H9 (cell line): ENCODE measurements around the gene SLC28A3. TPM values are rescaled to one million over a fixed set of nuclear protein-coding genes. Genes with fewer than 3 reads are reported as not detected.

Source experiments
- DNase-seq: peaks from one replicate; pipeline ENCODE4 v3.0.0-alpha.2; 2017
- H2AFZ ChIP-seq: one replicate; pipeline ENCODE4 v1.6.1; 2013; ENCODE audit warnings: mild to moderate bottlenecking, low read length, control low read depth, moderate library complexity
- H2AK5ac ChIP-seq: 2 replicates; pipeline ENCODE4 v1.6.1; 2013; ENCODE audit warnings: low read length, control low read depth, mixed read lengths; ENCODE audit not compliant: insufficient read length
- H2BK120ac ChIP-seq: one replicate; pipeline ENCODE4 v1.6.1; 2013; ENCODE audit warnings: low read depth, mild to moderate bottlenecking, low read length, control low read depth, inconsistent platforms; ENCODE audit not compliant: poor library complexity, severe bottlenecking
- H2BK12ac ChIP-seq: 2 replicates; pipeline ENCODE4 v1.6.1; 2013; ENCODE audit warnings: low read length, control low read depth, mixed read lengths, low read depth; ENCODE audit not compliant: insufficient read length
- H2BK15ac ChIP-seq: 2 replicates; pipeline ENCODE4 v1.6.1; 2013; ENCODE audit warnings: low read depth, low read length, control low read depth
- H2BK20ac ChIP-seq: one replicate; pipeline ENCODE4 v1.6.1; 2013; ENCODE audit warnings: low read depth, mild to moderate bottlenecking, low read length, control low read depth, inconsistent platforms; ENCODE audit not compliant: poor library complexity, severe bottlenecking
- H2BK5ac ChIP-seq: 2 replicates; pipeline ENCODE4 v1.6.1; 2013; ENCODE audit warnings: low read length, control low read depth, mixed read lengths; ENCODE audit not compliant: insufficient read length
- H3K14ac ChIP-seq: 2 replicates; pipeline ENCODE4 v1.6.1; 2013; ENCODE audit warnings: low read length, control low read depth; ENCODE audit not compliant: insufficient read depth
- H3K18ac ChIP-seq: 2 replicates; pipeline ENCODE4 v1.6.1; 2013; ENCODE audit warnings: low read depth, mild to moderate bottlenecking, mixed read lengths, low read length, control low read depth; ENCODE audit not compliant: insufficient read length
- H3K23ac ChIP-seq: 2 replicates; pipeline ENCODE4 v1.6.1; 2013; ENCODE audit warnings: low read length, control low read depth, mixed read lengths, low read depth; ENCODE audit not compliant: insufficient read length
- H3K23me2 ChIP-seq: 2 replicates; pipeline ENCODE4 v1.6.1; 2013; ENCODE audit warnings: low read depth, mild to moderate bottlenecking, mixed read lengths, low read length, control low read depth; ENCODE audit not compliant: insufficient read length, poor library complexity, severe bottlenecking
- H3K27ac ChIP-seq: 2 replicates; pipeline ENCODE4 v1.5.1; 2013; ENCODE audit warnings: low read length, control low read depth, mixed read lengths, low read depth; ENCODE audit not compliant: insufficient read length
- H3K27me3 ChIP-seq: 2 replicates; pipeline ENCODE4 v1.6.1; 2013; ENCODE audit warnings: low read length, control low read depth, inconsistent platforms; ENCODE audit not compliant: insufficient read depth
- H3K4ac ChIP-seq: 2 replicates; pipeline ENCODE4 v1.6.1; 2013; ENCODE audit warnings: low read depth, mild to moderate bottlenecking, control low read depth, inconsistent platforms, low read length, moderate library complexity
- H3K4me1 ChIP-seq: 2 replicates; pipeline ENCODE4 v1.6.1; 2013; ENCODE audit warnings: low read length, control low read depth, inconsistent platforms; ENCODE audit not compliant: insufficient read depth
- H3K4me2 ChIP-seq: 2 replicates; pipeline ENCODE4 v1.6.1; 2013; ENCODE audit warnings: low read length, control low read depth, mixed read lengths; ENCODE audit not compliant: insufficient read length, insufficient read depth
- H3K56ac ChIP-seq: 2 replicates; pipeline ENCODE4 v1.6.1; 2013; ENCODE audit warnings: low read depth, mild to moderate bottlenecking, mixed read lengths, low read length, control low read depth; ENCODE audit not compliant: insufficient read length
- H3K79me1 ChIP-seq: 2 replicates; pipeline ENCODE4 v1.6.1; 2013; ENCODE audit warnings: low read depth, mild to moderate bottlenecking, moderate library complexity, low read length, control low read depth, inconsistent platforms; ENCODE audit not compliant: insufficient read depth, poor library complexity, severe bottlenecking
- H3K79me2 ChIP-seq: 2 replicates; pipeline ENCODE4 v1.6.1; 2013; ENCODE audit warnings: low read length, control low read depth, inconsistent platforms; ENCODE audit not compliant: insufficient read depth
- H3K9ac ChIP-seq: 2 replicates; pipeline ENCODE4 v1.6.1; 2013; ENCODE audit warnings: low read length, control low read depth, mixed read lengths; ENCODE audit not compliant: insufficient read length; ENCODE audit errors: extremely low read depth
- H3K9me3 ChIP-seq: one replicate; pipeline ENCODE4 v1.6.1; 2013; ENCODE audit warnings: low read depth, low read length, inconsistent platforms; ENCODE audit not compliant: control insufficient read depth
- H3T11ph ChIP-seq: one replicate; pipeline ENCODE4 v1.6.1; 2013; ENCODE audit warnings: mild to moderate bottlenecking, low read length, control low read depth, inconsistent platforms
- H4K20me1 ChIP-seq: one replicate; pipeline ENCODE4 v1.6.1; 2013; ENCODE audit not compliant: control insufficient read depth, insufficient read length, insufficient read depth
- H4K5ac ChIP-seq: 2 replicates; pipeline ENCODE4 v1.6.1; 2013; ENCODE audit warnings: low read depth, mild to moderate bottlenecking, mixed read lengths, low read length, control low read depth; ENCODE audit not compliant: insufficient read length
- H4K8ac ChIP-seq: replicated peaks from 2 replicates; pipeline ENCODE4 v1.6.1; 2013; ENCODE audit warnings: low read length, control low read depth, mixed read lengths, low read depth; ENCODE audit not compliant: insufficient read length
- H4K91ac ChIP-seq: 2 replicates; pipeline ENCODE4 v1.6.1; 2013; ENCODE audit warnings: low read depth, mild to moderate bottlenecking, moderate library complexity, mixed read lengths, low read length, control low read depth; ENCODE audit not compliant: insufficient read length
- H3K27ac Mint-ChIP-seq, 3 experiments: 2 replicates in 2 of 3; 3 replicates in 1 of 3; pipeline ENCODE4 v1.8.0; 2020 to 2021; ENCODE audit warnings: mixed read lengths in 3 of 3, mild to moderate bottlenecking in 1 of 3, moderate library complexity in 1 of 3
- H3K27me3 Mint-ChIP-seq: 2 replicates; pipeline ENCODE4 v1.8.0; 2021; ENCODE audit warnings: low read depth, mild to moderate bottlenecking, moderate library complexity, mixed read lengths
- H3K36me3 Mint-ChIP-seq, 3 experiments: 2 replicates in 2 of 3; 3 replicates in 1 of 3; pipeline ENCODE4 v1.8.0; 2020 to 2021; ENCODE audit warnings: low read depth in 3 of 3, mixed read lengths in 3 of 3; ENCODE audit not compliant: insufficient read depth in 1 of 3
- H3K4me1 Mint-ChIP-seq, 2 experiments: 2 replicates each; pipeline ENCODE4 v1.8.0; 2020; ENCODE audit warnings: mixed read lengths in 2 of 2
- H3K4me3 Mint-ChIP-seq, 2 experiments: 2 replicates in 1 of 2; 3 replicates in 1 of 2; pipeline ENCODE4 v1.8.0; 2020 to 2021; ENCODE audit warnings: mild to moderate bottlenecking in 2 of 2, mixed read lengths in 2 of 2, moderate library complexity in 1 of 2
- H3K9me3 Mint-ChIP-seq, 2 experiments: 2 replicates in 1 of 2; 3 replicates in 1 of 2; pipeline ENCODE4 v1.8.0; 2020; ENCODE audit warnings: mild to moderate bottlenecking in 2 of 2, mixed read lengths in 2 of 2, moderate library complexity in 1 of 2
- CTCF ChIP-seq: fragments of 200-600 bp; sonication (generic); conservative IDR thresholded peaks from 3 replicates; pipeline ENCODE4 v1.8.0; 2021; ENCODE audit warnings: antibody characterized with exemption, mild to moderate bottlenecking
- WGBS: extraction: QIAGEN DNeasy Blood & Tissue Kit; methylation state at CpG from one replicate; pipeline ENCODE4 v1.1.7; 2013; ENCODE audit warnings: missing lambda C conversion rate, low lambda C conversion rate, mixed read lengths; ENCODE audit not compliant: insufficient read length; ENCODE audit errors: extremely low coverage; 5-methylcytosine and 5-hydroxymethylcytosine counted together
- total RNA-seq: library from RNA; stranded (reverse); gene quantifications from 2 replicates; pipeline ENCODE4 v1.2.1, GENCODE V29; 2021

SLC28A3 gene
- total RNA-seq, 1 experiment from 2014 or later = not detected

- no peak overlapping the region for H3K4ac ChIP-seq
- no peak for TF ChIP-seq CTCF
These were observed 111.4 kb downstream of the SLC28A3 start for GRCh38 chr9:84229191-84229590.

More at GRCh38 chr9:84229191-84229590, 111.4 kb downstream of the SLC28A3 start:
- no peak overlapping the region for H4K91ac ChIP-seq
- H2BK15ac ChIP-seq = no peak overlapping the region
- H2BK12ac ChIP-seq = no peak overlapping the region
- no peak overlapping the region for H3K23ac ChIP-seq
- no peak overlapping the region for H3K14ac ChIP-seq
- no peak overlapping the region for H2AFZ ChIP-seq
- no CpG with 5 or more reads among the region's 4 CpGs for WGBS
- no peak overlapping the region for H3K9ac ChIP-seq
- peaks cover 2% of the 10 kb centered on the region; the same call in 1 of the 2 replicates for H3K4me1 ChIP-seq
- no peak overlapping the region for H3K56ac ChIP-seq
- no peak overlapping the region for H4K8ac ChIP-seq
- no peak overlapping the region for H3K27ac ChIP-seq
- H3K9me3 ChIP-seq = no peaks in the 10 kb centered on the region
- no peaks in the 10 kb centered on the region for H3K79me2 ChIP-seq
- no peak overlapping the region for H4K5ac ChIP-seq
- H3T11ph ChIP-seq = no peak overlapping the region
- no peaks in the 10 kb centered on the region for H4K20me1 ChIP-seq
- no peaks in the 10 kb centered on the region; the same call in 1 of the 2 replicates for H3K27me3 Mint-ChIP-seq
- H2BK5ac ChIP-seq = no peak overlapping the region
- H3K9me3 Mint-ChIP-seq = no peaks in the 10 kb centered on the region
- no peak overlapping the region for H2AK5ac ChIP-seq
- no peaks in the 10 kb centered on the region for H3K79me1 ChIP-seq
- H3K4me2 ChIP-seq = no peak overlapping the region
- H2BK20ac ChIP-seq = no peak overlapping the region
- H2BK120ac ChIP-seq = no peak overlapping the region
- no peaks in the 10 kb centered on the region for H3K27me3 ChIP-seq
- no peak overlapping the region for H3K27ac Mint-ChIP-seq
- H3K18ac ChIP-seq = no peak overlapping the region
- DNase-seq = no peak
- peaks cover 35 to 39% of the 10 kb centered on the region in 2 experiments for H3K4me1 Mint-ChIP-seq
- H3K4me3 Mint-ChIP-seq = no peak overlapping the region
- H3K36me3 Mint-ChIP-seq = no peaks in the 10 kb centered on the region; a peak in 1 of 7 replicates
- H3K23me2 ChIP-seq = no peaks in the 10 kb centered on the region
